ENCODE results near the gene SWAP70.

DNA sequence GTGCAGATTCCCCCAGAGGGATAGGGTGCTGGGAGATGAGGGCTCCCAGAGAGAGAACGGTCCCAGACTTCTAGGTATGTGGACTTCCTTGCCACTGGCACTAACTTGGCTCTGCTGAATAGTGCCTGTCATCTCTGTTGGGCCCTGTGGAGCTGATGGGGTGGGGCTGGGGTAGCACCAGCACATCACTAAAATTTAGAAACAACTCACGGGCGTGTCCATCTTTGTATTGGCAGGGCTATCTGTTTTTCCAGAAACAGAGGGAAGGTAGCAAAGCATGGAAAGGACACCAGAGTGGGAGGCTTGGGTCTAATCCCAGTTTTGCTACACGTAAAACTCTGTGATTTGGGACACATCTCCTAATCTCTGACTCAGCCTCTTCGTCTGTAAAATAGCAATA lies 25.8 kb downstream of the SWAP70 start:
- TF ChIP-seq RARB (CRISPR knock-in tag; IDR thresholded peaks at IDR 0.05) = no peak
- TF ChIP-seq PATZ1 (CRISPR knock-in tag; IDR thresholded peaks at IDR 0.05; ENCODE audit: borderline replicate concordance) = no peak
- TF ChIP-seq ZFP3 (CRISPR knock-in tag; IDR thresholded peaks at IDR 0.05) = no peak
- no peak for TF ChIP-seq ZC3H10 (CRISPR knock-in tag; IDR thresholded peaks at IDR 0.05)
- no peak for TF ChIP-seq GLIS3 (CRISPR knock-in tag; IDR thresholded peaks at IDR 0.05)
- no peak for TF ChIP-seq PPARA (CRISPR knock-in tag; IDR thresholded peaks at IDR 0.05; ENCODE audit: borderline replicate concordance)
